Cardiac muscle cell (in vitro differentiated cells and primary cell): Measurements from ENCODE around the gene MAN2B2. TPM values are rescaled to one million over a fixed set of nuclear protein-coding genes. Genes with fewer than 3 reads are reported as not detected.

ENCODE experiments used
- DNase-seq, 2 donors: peaks; one replicate each; pipeline versions ENCODE4 v3.0.0 to v3.0.0-alpha.2; 2010 to 2017; ENCODE audit warnings: low read depth in 1 of 2, low spot score in 1 of 2
- H3K27ac ChIP-seq: fragments of 200-600 bp; sonication (generic); 2 replicates; pipeline ENCODE4 v1.5.1; 2016
- H3K27me3 ChIP-seq: fragments of 200-600 bp; sonication (generic); 2 replicates; pipeline ENCODE4 v1.6.0; 2016; ENCODE audit warnings: control low read depth
- H3K36me3 ChIP-seq: fragments of 200-600 bp; sonication (generic); 2 replicates; pipeline ENCODE4 v1.5.1; 2016; ENCODE audit warnings: control low read depth
- H3K4me1 ChIP-seq: fragments of 200-600 bp; sonication (generic); 2 replicates; pipeline ENCODE4 v1.8.1; 2017; ENCODE audit warnings: low read depth, mild to moderate bottlenecking, mixed run types
- H3K4me3 ChIP-seq: fragments of 200-600 bp; sonication (generic); 2 replicates; pipeline ENCODE4 v1.5.1; 2016; ENCODE audit warnings: mild to moderate bottlenecking
- H3K9me3 ChIP-seq: fragments of 200-600 bp; sonication (generic); 2 replicates; pipeline ENCODE4 v1.5.1; 2017; ENCODE audit warnings: low read depth, mild to moderate bottlenecking, control low read depth
- CTCF ChIP-seq: IDR thresholded peaks from 2 replicates; pipeline ENCODE4 v1.5.1; 2012; ENCODE audit warnings: low read depth, mild to moderate bottlenecking, low read length
- polyA plus RNA-seq: library from polyadenylated mRNA; unstranded; fragments of >200 nt; fragmentation: Nextera tagmentation; extraction: Ambion mirVana; gene quantifications from 2 replicates; pipeline ENCODE4 v1.2.1, GENCODE V29; 2016
- total RNA-seq: library from RNA; depleted of rRNA; stranded (reverse); fragments of >200 nt; gene quantifications from 2 replicates; pipeline ENCODE4 v1.2.3, GENCODE V29; 2016

Gene MAN2B2
- total and polyA plus RNA-seq, 2 experiments from 2014 or later, result 5.4 to 8.2 TPM

- H3K4me1 ChIP-seq, result no peaks in the 10 kb centered on the region
- H3K27me3 ChIP-seq, result peaks cover 12% of the 10 kb centered on the region
- no peaks in the 10 kb centered on the region for H3K9me3 ChIP-seq
- DNase-seq, result no peak
- no peak overlapping the region for H3K4me3 ChIP-seq
- no peak overlapping the region for H3K27ac ChIP-seq
- no peaks in the 10 kb centered on the region for H3K36me3 ChIP-seq
- no peak for TF ChIP-seq CTCF
Measured at GRCh38 chr4:6538111-6538510, 36.9 kb upstream of the MAN2B2 start.

GRCh38 chr4:6538575-6538974, 36.4 kb upstream of the MAN2B2 start:
- DNase-seq, result no peak
- no peak for TF ChIP-seq CTCF
- H3K4me3 ChIP-seq, result no peak overlapping the region

GRCh38 chr4:6539009-6539764, 35.8 kb upstream of the MAN2B2 start:
- Histone ChIP-seq H3K4me3 (no peak overlapping the region), H3K9me3 (no peaks in the 10 kb centered on the region), H3K27ac (no peak overlapping the region), H3K36me3 (no peaks in the 10 kb centered on the region), H3K4me1 (no peaks in the 10 kb centered on the region), H3K27me3 (peaks cover 12% of the 10 kb centered on the region)
- DNase-seq, result no peak
- no peak for TF ChIP-seq CTCF

More at GRCh38 chr4:6538575-6538974, 36.4 kb upstream of the MAN2B2 start:
- Histone ChIP-seq H3K4me1 (no peaks in the 10 kb centered on the region), H3K36me3 (no peaks in the 10 kb centered on the region), H3K27me3 (peaks cover 12% of the 10 kb centered on the region), H3K9me3 (no peaks in the 10 kb centered on the region), H3K27ac (no peak overlapping the region)

GRCh38 chr4:6540879-6541278, 34.1 kb upstream of the MAN2B2 start:
- Histone ChIP-seq H3K27me3 (peaks cover 12% of the 10 kb centered on the region), H3K36me3 (no peaks in the 10 kb centered on the region), H3K4me1 (no peaks in the 10 kb centered on the region), H3K27ac (no peak overlapping the region), H3K9me3 (no peaks in the 10 kb centered on the region), H3K4me3 (no peak overlapping the region)
- no peak for TF ChIP-seq CTCF
- DNase-seq, result no peak

- H3K4me3 ChIP-seq, result no peak overlapping the region
- no peak for DNase-seq
- H3K27ac ChIP-seq, result no peak overlapping the region
- no peaks in the 10 kb centered on the region for H3K4me1 ChIP-seq
- no peaks in the 10 kb centered on the region for H3K36me3 ChIP-seq
- H3K27me3 ChIP-seq, result peaks cover 12% of the 10 kb centered on the region
- H3K9me3 ChIP-seq, result no peaks in the 10 kb centered on the region
- TF ChIP-seq CTCF, result no peak
Measured at GRCh38 chr4:6541789-6542188, 33.2 kb upstream of the MAN2B2 start.
